Testis (tissue), 2 donors: ENCODE data around the gene PPP1R12A.

Source experiments
- POLR2A ChIP-seq: fragments of 450-650 bp; IDR thresholded peaks from one replicate; pipeline ENCODE4 v1.6.1; 2017; ENCODE audit warnings: antibody characterized with exemption, mild to moderate bottlenecking, moderate library complexity
- TF ChIP-seq, protein P1 (sequence below), 3 experiments: fragments of 450-650 bp in 2 of 3; fragments of 200-600 bp in 1 of 3; sonication (generic) in 1 of 3; IDR thresholded peaks; one replicate each; pipeline ENCODE4 v1.5.1; 2016 to 2019; ENCODE audit warnings: antibody characterized with exemption in 3 of 3, mild to moderate bottlenecking in 2 of 3, moderate library complexity in 1 of 3

DNA sequence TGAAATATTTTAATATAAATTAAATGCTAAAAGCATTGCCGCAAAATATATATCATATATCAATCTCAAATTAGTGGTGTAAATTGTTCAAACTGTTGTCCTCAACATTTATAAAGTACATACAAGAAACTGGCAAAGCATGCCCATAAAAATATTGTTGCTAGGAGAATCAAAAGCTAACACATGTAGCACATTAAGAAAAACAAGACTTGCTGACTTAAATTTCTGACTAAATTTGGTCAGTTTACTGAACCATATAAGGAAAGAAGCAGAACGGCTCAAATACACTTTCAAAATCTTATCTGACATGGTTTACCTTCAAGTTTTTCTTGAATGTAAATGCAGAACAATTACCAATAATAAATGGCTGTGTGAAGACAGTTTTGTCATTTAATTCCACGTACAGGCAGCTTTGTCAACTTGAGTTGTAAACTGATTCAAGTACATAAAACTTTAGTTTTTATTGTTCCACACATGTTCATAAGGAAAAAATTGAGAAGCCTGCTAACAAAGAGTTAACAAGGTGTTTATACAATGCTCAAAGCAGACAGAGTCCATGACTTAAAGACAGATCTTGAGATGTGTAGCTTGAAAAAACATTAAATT is 50.4 kb downstream of the PPP1R12A start:
- TF ChIP-seq, protein P1, sequence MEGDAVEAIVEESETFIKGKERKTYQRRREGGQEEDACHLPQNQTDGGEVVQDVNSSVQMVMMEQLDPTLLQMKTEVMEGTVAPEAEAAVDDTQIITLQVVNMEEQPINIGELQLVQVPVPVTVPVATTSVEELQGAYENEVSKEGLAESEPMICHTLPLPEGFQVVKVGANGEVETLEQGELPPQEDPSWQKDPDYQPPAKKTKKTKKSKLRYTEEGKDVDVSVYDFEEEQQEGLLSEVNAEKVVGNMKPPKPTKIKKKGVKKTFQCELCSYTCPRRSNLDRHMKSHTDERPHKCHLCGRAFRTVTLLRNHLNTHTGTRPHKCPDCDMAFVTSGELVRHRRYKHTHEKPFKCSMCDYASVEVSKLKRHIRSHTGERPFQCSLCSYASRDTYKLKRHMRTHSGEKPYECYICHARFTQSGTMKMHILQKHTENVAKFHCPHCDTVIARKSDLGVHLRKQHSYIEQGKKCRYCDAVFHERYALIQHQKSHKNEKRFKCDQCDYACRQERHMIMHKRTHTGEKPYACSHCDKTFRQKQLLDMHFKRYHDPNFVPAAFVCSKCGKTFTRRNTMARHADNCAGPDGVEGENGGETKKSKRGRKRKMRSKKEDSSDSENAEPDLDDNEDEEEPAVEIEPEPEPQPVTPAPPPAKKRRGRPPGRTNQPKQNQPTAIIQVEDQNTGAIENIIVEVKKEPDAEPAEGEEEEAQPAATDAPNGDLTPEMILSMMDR (IDR thresholded peaks at IDR 0.05): no peak
- no peak for TF ChIP-seq POLR2A
